ENCODE data around the gene MT4.

DNA sequence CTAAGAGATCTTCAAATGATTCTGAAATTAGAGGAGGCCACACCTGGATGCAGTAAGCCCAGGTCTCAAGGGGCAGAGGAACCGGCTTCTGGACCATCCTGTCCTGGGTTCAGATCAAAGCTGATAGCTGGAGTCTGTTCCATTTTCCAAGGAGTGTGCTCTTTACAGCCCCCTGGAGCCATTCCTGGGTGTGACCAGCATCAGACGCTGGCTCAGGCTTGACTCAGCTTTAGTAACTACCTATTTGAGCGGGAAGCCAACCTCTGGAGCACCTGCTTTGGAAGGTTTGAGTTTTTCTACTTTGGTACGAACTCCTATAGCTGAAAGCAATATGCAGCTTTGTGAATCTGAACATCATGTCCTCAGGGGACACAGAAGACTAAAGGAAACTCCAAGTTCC is 32.2 kb upstream of the MT4 start:
- TF ChIP-seq, protein P1, sequence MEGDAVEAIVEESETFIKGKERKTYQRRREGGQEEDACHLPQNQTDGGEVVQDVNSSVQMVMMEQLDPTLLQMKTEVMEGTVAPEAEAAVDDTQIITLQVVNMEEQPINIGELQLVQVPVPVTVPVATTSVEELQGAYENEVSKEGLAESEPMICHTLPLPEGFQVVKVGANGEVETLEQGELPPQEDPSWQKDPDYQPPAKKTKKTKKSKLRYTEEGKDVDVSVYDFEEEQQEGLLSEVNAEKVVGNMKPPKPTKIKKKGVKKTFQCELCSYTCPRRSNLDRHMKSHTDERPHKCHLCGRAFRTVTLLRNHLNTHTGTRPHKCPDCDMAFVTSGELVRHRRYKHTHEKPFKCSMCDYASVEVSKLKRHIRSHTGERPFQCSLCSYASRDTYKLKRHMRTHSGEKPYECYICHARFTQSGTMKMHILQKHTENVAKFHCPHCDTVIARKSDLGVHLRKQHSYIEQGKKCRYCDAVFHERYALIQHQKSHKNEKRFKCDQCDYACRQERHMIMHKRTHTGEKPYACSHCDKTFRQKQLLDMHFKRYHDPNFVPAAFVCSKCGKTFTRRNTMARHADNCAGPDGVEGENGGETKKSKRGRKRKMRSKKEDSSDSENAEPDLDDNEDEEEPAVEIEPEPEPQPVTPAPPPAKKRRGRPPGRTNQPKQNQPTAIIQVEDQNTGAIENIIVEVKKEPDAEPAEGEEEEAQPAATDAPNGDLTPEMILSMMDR (IDR thresholded peaks at IDR 0.05), result no peak
- no peak for TF ChIP-seq POLR2A (IDR thresholded peaks at IDR 0.05)

Measured in ovary (tissue), 3 donors.